Mucosa of rectum (tissue), 2 donors: ENCODE data around the gene STAG1.

Experiments used
- H3K27ac ChIP-seq, 2 donors: one replicate each; pipeline ENCODE4 v1.7.0; 2013; ENCODE audit warnings: inconsistent platforms in 2 of 2, low read depth in 2 of 2, low read length in 2 of 2
- H3K27me3 ChIP-seq, 2 donors: one replicate each; pipeline ENCODE4 v1.7.0; 2013; ENCODE audit warnings: low read length in 2 of 2; ENCODE audit not compliant: control insufficient read depth in 2 of 2, insufficient read depth in 2 of 2
- H3K36me3 ChIP-seq, 2 donors: one replicate each; pipeline ENCODE4 v1.7.0; 2013; ENCODE audit warnings: low read length in 2 of 2; ENCODE audit not compliant: control insufficient read depth in 2 of 2, insufficient read depth in 2 of 2
- H3K4me1 ChIP-seq, 2 donors: one replicate each; pipeline ENCODE4 v1.7.0; 2013; ENCODE audit warnings: low read length in 2 of 2, mild to moderate bottlenecking in 1 of 2; ENCODE audit not compliant: control insufficient read depth in 2 of 2, insufficient read depth in 2 of 2
- H3K4me3 ChIP-seq, 2 donors: one replicate each; pipeline ENCODE4 v1.7.0; 2013; ENCODE audit warnings: low read length in 2 of 2
- H3K9ac ChIP-seq, 2 donors: one replicate each; pipeline ENCODE4 v1.7.0; 2013; ENCODE audit warnings: low read length in 2 of 2, low read depth in 1 of 2, mild to moderate bottlenecking in 1 of 2
- H3K9me3 ChIP-seq, 2 donors: one replicate each; pipeline ENCODE4 v1.7.0; 2013; ENCODE audit warnings: low read length in 2 of 2; ENCODE audit not compliant: control insufficient read depth in 2 of 2
- donor health status: healthy.
- donor health status: Normal muscosa, but diverticular disease.

STAG1 gene

DNA sequence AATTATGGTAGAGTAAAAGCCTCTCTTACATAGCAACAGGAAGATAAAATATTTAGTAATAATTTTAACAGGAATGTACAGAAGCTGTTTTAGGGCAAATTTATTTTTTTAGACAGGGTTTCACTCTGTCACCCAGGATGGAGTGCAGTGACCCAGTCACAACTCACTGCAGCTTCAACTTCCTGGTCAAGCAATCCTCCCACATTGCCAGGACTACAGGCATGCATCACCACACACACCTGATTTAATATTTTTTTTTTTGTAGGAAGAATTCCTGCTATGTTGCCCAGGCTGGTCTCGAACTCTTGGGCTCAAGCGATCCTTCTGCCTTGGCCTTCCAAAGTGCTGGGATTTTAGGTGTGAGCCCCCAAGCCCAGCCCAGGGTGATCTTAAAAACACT is 440.9 kb downstream of the STAG1 start:
- Histone ChIP-seq H3K36me3 (peaks cover 3% of the 10 kb centered on the region in 2 donors), H3K9ac (no peak overlapping the region), H3K27ac (no peak overlapping the region), H3K4me3 (no peak overlapping the region), H3K27me3 (no peaks in the 10 kb centered on the region), H3K9me3 (no peaks in the 10 kb centered on the region), H3K4me1 (no peaks in the 10 kb centered on the region)

- Histone ChIP-seq H3K36me3 (peaks cover 3 to 12% of the 10 kb centered on the region in 2 donors), H3K9me3 (no peaks in the 10 kb centered on the region), H3K4me3 (no peak overlapping the region), H3K9ac (no peak overlapping the region), H3K4me1 (no peaks in the 10 kb centered on the region), H3K27me3 (no peaks in the 10 kb centered on the region), H3K27ac (no peak overlapping the region)
These were observed 446.3 kb downstream of the STAG1 start for GRCh38 chr3:136305879-136306278.

GRCh38 chr3:136300444-136300843 is 451.7 kb downstream of the STAG1 start:
- H3K4me3 ChIP-seq = no peak overlapping the region
- H3K36me3 ChIP-seq = peaks cover 27 to 32% of the 10 kb centered on the region in 2 donors
- no peak overlapping the region for H3K27ac ChIP-seq
- H3K9me3 ChIP-seq = no peaks in the 10 kb centered on the region
- no peaks in the 10 kb centered on the region for H3K4me1 ChIP-seq
- H3K27me3 ChIP-seq = no peaks in the 10 kb centered on the region
- no peak overlapping the region for H3K9ac ChIP-seq

DNA sequence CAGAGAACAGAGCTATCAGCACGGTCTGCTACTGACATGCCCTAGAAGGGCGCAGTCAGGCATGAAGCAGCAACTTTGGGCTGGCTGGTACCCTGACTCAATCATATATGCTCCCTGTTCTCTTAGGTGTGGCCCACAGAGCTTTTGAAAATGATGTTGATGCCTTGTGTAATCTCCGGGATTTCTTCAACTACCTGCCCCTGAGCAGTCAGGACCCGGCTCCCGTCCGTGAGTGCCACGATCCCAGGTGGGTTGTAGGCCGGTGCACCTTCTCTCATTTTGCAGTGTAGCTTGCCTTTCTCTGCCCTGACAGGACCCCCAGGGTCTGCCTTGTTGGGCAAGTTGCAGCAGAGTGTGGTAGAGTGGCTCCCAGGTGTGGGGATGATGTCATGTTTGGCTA is 454.4 kb downstream of the STAG1 start:
- H3K9me3 ChIP-seq = no peaks in the 10 kb centered on the region
- H3K27me3 ChIP-seq = no peaks in the 10 kb centered on the region
- H3K27ac ChIP-seq = no peak overlapping the region
- no peak overlapping the region for H3K4me3 ChIP-seq
- H3K36me3 ChIP-seq = peaks cover 34 to 49% of the 10 kb centered on the region in 2 donors
- no peak overlapping the region for H3K9ac ChIP-seq
- no peaks in the 10 kb centered on the region for H3K4me1 ChIP-seq

GRCh38 chr3:136296960-136297359 is 455.2 kb downstream of the STAG1 start:
- Histone ChIP-seq H3K9ac (no peak overlapping the region), H3K4me3 (no peak overlapping the region), H3K36me3 (peaks cover 34 to 49% of the 10 kb centered on the region in 2 donors), H3K9me3 (no peaks in the 10 kb centered on the region), H3K27me3 (no peaks in the 10 kb centered on the region), H3K4me1 (no peaks in the 10 kb centered on the region), H3K27ac (no peak overlapping the region)

DNA sequence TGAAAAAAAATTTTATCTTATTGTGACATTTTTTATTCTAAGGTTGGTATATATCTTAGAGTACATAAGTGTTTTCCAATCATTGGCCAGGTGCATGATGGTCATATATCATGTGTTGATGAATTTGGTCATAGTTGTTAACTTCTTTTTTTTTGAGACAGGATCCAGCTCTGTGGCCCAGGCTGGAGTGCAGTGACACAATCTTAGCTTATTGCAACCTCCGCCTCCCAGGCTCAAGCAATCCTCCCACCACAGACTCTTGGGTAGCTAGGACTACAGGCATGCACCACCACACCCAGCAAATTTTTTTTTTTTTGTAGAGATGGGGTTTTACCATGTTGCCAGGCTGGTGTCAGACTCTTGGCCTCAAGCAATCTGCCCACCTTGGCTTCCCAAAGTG is 458.0 kb downstream of the STAG1 start:
- no peaks in the 10 kb centered on the region for H3K4me1 ChIP-seq

GRCh38 chr3:136293279-136293678 is 458.9 kb downstream of the STAG1 start:
- Histone ChIP-seq H3K9me3 (no peaks in the 10 kb centered on the region), H3K27me3 (no peaks in the 10 kb centered on the region), H3K27ac (no peak overlapping the region), H3K9ac (no peak overlapping the region), H3K4me1 (no peaks in the 10 kb centered on the region), H3K36me3 (peaks cover 12 to 24% of the 10 kb centered on the region in 2 donors), H3K4me3 (no peak overlapping the region)

More for the DNA sequence above, 458.0 kb downstream of the STAG1 start:
- Histone ChIP-seq H3K4me3 (no peak overlapping the region), H3K27me3 (no peaks in the 10 kb centered on the region), H3K9me3 (no peaks in the 10 kb centered on the region), H3K36me3 (peaks cover 17 to 33% of the 10 kb centered on the region in 2 donors), H3K27ac (no peak overlapping the region), H3K9ac (no peak overlapping the region)

DNA sequence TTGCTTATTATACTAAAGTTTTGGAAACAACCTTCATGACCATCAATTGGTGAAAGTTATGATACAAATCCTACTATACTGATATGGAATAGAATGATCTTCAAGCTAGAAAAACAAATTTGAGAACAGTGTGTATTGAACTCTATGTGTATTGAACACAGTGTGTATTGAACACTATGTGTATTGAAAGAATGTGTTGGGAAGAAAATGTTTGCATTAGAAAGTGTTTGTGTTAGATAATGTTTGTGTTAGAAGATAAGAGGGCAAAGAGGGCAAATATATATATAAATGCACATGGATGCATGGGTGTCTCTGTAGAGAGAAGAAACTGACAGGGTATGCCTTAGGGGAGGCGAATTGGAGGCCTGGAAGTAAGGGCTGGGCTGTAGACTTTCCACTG is 459.7 kb downstream of the STAG1 start:
- H3K27me3 ChIP-seq = no peaks in the 10 kb centered on the region
- H3K9ac ChIP-seq = no peak overlapping the region

GRCh38 chr3:136291302-136291701 is 460.9 kb downstream of the STAG1 start:
- H3K9me3 ChIP-seq = no peaks in the 10 kb centered on the region
- H3K4me3 ChIP-seq = no peak overlapping the region
- no peaks in the 10 kb centered on the region for H3K4me1 ChIP-seq
- no peak overlapping the region for H3K27ac ChIP-seq
- H3K27me3 ChIP-seq = no peaks in the 10 kb centered on the region
- peaks cover 10 to 18% of the 10 kb centered on the region in 2 donors for H3K36me3 ChIP-seq
- H3K9ac ChIP-seq = no peak overlapping the region

More for the DNA sequence above, 459.7 kb downstream of the STAG1 start:
- Histone ChIP-seq H3K4me1 (no peaks in the 10 kb centered on the region), H3K36me3 (peaks cover 9 to 18% of the 10 kb centered on the region in 2 donors), H3K4me3 (no peak overlapping the region), H3K27ac (no peak overlapping the region), H3K9me3 (no peaks in the 10 kb centered on the region)
